Progenitor cell of endocrine pancreas (in vitro differentiated cells): ENCODE measurements around the gene PMCH. TPM values are rescaled to one million over a fixed set of nuclear protein-coding genes. Genes with fewer than 3 reads are reported as not detected.

Experiments used
- DNase-seq: peaks from one replicate; pipeline ENCODE4 v3.0.0; 2021; ENCODE audit warnings: low spot score; ENCODE audit not compliant: unreplicated experiment
- H3K27ac Mint-ChIP-seq: 2 replicates; pipeline ENCODE4 v1.8.0; 2021; ENCODE audit warnings: mild to moderate bottlenecking, moderate library complexity, mixed read lengths
- H3K27me3 Mint-ChIP-seq: 2 replicates; pipeline ENCODE4 v1.8.0; 2021; ENCODE audit warnings: mixed read lengths
- H3K36me3 Mint-ChIP-seq: 2 replicates; pipeline ENCODE4 v1.8.0; 2022; ENCODE audit warnings: mixed read lengths; ENCODE audit not compliant: insufficient read depth
- H3K4me1 Mint-ChIP-seq: 2 replicates; pipeline ENCODE4 v1.8.0; 2021; ENCODE audit warnings: low read depth, mixed read lengths
- H3K4me3 Mint-ChIP-seq: 2 replicates; pipeline ENCODE4 v1.8.0; 2021; ENCODE audit warnings: low read depth, mild to moderate bottlenecking, moderate library complexity, mixed read lengths
- H3K9me3 Mint-ChIP-seq: 2 replicates; pipeline ENCODE4 v1.8.0; 2021; ENCODE audit warnings: low read depth, mixed read lengths
- total RNA-seq: library from RNA; stranded (reverse); gene quantifications from 2 replicates; pipeline ENCODE4 v1.2.1, GENCODE V29; 2021
- TF ChIP-seq, protein P1 (sequence below): fragments of 200-600 bp; sonication (generic); IDR thresholded peaks from one replicate; pipeline ENCODE4 v1.5.0; 2021; ENCODE audit warnings: antibody characterized with exemption, mild to moderate bottlenecking; ENCODE audit not compliant: unreplicated experiment

Gene PMCH
- total RNA-seq, 1 donor from 2014 or later, result not detected

- Mint-ChIP-seq H3K27ac (no peak overlapping the region), H3K4me1 (no peaks in the 10 kb centered on the region), H3K36me3 (no peaks in the 10 kb centered on the region), H3K4me3 (no peak overlapping the region), H3K9me3 (no peaks in the 10 kb centered on the region), H3K27me3 (no peaks in the 10 kb centered on the region)
- TF ChIP-seq, protein P1, sequence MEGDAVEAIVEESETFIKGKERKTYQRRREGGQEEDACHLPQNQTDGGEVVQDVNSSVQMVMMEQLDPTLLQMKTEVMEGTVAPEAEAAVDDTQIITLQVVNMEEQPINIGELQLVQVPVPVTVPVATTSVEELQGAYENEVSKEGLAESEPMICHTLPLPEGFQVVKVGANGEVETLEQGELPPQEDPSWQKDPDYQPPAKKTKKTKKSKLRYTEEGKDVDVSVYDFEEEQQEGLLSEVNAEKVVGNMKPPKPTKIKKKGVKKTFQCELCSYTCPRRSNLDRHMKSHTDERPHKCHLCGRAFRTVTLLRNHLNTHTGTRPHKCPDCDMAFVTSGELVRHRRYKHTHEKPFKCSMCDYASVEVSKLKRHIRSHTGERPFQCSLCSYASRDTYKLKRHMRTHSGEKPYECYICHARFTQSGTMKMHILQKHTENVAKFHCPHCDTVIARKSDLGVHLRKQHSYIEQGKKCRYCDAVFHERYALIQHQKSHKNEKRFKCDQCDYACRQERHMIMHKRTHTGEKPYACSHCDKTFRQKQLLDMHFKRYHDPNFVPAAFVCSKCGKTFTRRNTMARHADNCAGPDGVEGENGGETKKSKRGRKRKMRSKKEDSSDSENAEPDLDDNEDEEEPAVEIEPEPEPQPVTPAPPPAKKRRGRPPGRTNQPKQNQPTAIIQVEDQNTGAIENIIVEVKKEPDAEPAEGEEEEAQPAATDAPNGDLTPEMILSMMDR, result no peak
- no peak for DNase-seq
These were observed 1.8 kb downstream of the PMCH start for GRCh38 chr12:102195826-102196225.

DNA sequence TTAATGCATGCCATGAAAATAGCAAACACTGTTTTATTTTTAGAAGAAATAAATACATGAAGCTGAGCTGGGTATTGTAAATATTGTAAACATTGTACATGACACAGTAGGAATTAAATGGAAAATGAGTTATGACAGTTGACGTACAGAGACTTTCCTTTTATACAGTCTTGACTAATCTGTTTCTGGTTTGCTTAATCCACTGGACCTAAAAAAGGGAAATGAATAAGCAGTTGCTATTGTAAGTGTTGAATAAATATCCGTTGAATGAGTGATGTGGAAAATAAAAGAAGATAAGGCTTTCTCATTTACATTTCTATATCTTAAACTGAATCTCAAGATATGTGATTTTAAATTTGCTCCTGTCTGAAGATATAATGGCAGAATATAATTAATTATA lies 15.0 kb downstream of the PMCH start:
- Mint-ChIP-seq H3K9me3 (no peaks in the 10 kb centered on the region), H3K27me3 (no peaks in the 10 kb centered on the region), H3K4me1 (no peaks in the 10 kb centered on the region), H3K4me3 (no peak overlapping the region), H3K27ac (no peak overlapping the region), H3K36me3 (no peaks in the 10 kb centered on the region)
- TF ChIP-seq, protein P1, result no peak
- no peak for DNase-seq

DNA sequence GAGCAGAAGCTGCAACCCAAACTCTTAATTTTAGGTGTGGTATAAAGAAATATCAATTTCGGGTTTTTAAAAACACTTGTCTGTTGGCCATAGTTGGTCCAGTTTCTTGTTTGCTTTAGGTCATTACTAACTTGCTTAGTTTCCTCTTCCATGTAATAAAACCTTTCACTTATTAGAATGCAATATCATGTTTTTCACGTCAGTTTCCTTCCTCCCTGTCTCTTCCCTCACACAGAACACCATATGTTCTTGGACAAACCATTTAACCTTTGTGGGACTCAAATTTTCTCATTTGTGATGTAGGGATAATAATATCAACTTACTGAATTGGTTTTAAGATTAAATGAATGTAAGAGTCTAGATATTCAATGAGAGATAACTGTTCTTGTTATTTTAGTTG lies 22.9 kb downstream of the PMCH start:
- Mint-ChIP-seq H3K4me1 (no peaks in the 10 kb centered on the region), H3K4me3 (no peak overlapping the region)
- TF ChIP-seq, protein P1, result no peak

DNA sequence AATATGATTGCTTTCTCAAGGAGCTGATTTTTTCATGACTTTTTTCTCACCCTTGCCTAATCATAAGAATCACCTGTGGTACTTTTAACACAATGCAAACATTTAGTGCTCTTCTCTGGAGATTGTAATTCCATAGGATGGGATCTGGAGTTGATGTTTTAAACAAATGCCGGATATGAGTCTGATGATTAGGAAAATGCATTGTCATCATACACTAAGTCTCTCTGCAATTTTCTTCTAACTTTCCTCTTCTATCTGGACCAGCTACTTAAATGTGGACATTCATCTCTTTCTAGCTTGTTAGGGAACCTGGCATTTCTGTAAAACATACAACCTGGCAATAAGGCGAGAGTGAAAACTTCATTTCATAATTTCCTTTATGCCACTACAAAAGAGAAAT lies 23.5 kb downstream of the PMCH start:
- TF ChIP-seq, protein P1, result no peak
- Mint-ChIP-seq H3K9me3 (no peaks in the 10 kb centered on the region), H3K4me1 (no peaks in the 10 kb centered on the region), H3K27ac (no peak overlapping the region), H3K4me3 (no peak overlapping the region), H3K36me3 (peaks cover 3% of the 10 kb centered on the region), H3K27me3 (no peaks in the 10 kb centered on the region)
- no peak for DNase-seq

More for the DNA sequence above, 22.9 kb downstream of the PMCH start:
- DNase-seq, result no peak
- Mint-ChIP-seq H3K9me3 (no peaks in the 10 kb centered on the region), H3K36me3 (peaks cover 3% of the 10 kb centered on the region), H3K27ac (no peak overlapping the region), H3K27me3 (no peaks in the 10 kb centered on the region)

DNA sequence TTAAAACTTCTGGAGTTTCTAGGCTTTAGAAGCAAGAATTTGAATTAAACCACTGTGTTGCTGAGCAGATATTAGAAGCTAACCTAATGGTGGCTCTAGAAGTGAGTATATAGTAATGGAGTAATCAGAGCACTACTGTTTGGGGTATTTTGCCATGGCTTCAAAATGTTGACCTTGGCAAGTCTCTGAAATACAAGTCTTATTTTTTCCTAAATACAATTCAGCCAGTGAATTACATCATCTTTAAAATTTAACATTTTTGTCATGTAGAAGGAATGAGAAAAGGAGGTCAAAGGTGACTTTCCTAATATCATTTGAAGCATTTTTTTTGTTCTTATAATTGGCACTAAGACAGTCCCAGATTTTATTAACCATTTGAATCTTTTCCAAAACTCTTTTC lies 25.2 kb downstream of the PMCH start:
- Mint-ChIP-seq H3K4me3 (no peak overlapping the region), H3K27me3 (no peaks in the 10 kb centered on the region), H3K9me3 (no peaks in the 10 kb centered on the region), H3K36me3 (peaks cover 3% of the 10 kb centered on the region), H3K27ac (no peak overlapping the region), H3K4me1 (no peaks in the 10 kb centered on the region)
- no peak for DNase-seq
- TF ChIP-seq, protein P1, result no peak

DNA sequence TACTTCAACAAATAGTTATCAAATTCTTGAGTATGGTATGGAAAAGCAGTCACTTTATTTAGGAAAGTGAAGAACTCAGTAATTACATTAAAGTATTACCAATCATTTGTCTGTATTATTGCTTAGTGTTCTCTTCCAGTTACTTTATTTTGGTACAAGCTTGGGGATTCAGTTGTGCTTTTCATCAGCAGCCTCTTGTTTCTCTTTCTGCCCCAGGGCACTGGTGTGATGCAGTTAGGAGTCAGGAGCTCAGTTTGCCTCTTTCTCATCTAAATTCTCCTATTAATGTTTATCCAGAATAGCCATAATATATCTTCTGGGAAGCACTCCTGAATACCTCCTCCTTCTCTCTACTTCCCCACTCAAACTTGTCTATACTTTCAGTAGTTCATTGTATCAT lies 25.7 kb downstream of the PMCH start:
- TF ChIP-seq, protein P1, result no peak
- DNase-seq, result no peak
- no peaks in the 10 kb centered on the region for H3K27me3 Mint-ChIP-seq
- H3K4me1 Mint-ChIP-seq, result no peaks in the 10 kb centered on the region
- no peak overlapping the region for H3K27ac Mint-ChIP-seq
- H3K9me3 Mint-ChIP-seq, result no peaks in the 10 kb centered on the region
- H3K36me3 Mint-ChIP-seq, result peaks cover 3% of the 10 kb centered on the region
- no peak overlapping the region for H3K4me3 Mint-ChIP-seq
